HG03432 (cell line): Measurements from ENCODE around the gene PCP2.
"Not testable (repeated sequence)": the region's sequence is repeated elsewhere in the genome, so short reads cannot be mapped to it uniquely, and the experiment has no call there.

Experiments used
- ATAC-seq: cut with Tn5 transposase; IDR thresholded peaks from one replicate; pipeline ENCODE4 v1.9.1; 2021; ENCODE audit warnings: mild to moderate bottlenecking, moderate library complexity; ENCODE audit not compliant: unreplicated experiment

Gene PCP2

DNA sequence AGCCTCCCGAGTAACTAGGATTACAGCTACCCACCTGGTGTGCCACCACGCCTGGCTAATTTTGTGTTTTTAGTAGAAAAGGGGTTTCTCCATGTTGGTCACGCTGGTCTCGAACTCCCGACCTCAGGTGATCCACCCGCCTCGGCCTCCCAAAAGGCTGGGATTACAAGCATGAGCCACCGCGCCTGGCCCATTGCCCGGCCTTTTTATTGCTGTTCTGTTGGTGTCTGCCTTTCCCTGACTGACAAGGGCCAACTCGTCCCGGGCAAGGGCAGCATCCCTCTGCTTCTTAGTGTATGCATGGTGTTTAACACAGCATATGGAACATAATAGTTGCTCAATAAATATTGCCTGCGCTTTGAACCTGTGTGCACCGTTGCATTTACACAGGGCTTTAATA, 29.1 kb upstream of the PCP2 start:
- no peak for ATAC-seq

DNA sequence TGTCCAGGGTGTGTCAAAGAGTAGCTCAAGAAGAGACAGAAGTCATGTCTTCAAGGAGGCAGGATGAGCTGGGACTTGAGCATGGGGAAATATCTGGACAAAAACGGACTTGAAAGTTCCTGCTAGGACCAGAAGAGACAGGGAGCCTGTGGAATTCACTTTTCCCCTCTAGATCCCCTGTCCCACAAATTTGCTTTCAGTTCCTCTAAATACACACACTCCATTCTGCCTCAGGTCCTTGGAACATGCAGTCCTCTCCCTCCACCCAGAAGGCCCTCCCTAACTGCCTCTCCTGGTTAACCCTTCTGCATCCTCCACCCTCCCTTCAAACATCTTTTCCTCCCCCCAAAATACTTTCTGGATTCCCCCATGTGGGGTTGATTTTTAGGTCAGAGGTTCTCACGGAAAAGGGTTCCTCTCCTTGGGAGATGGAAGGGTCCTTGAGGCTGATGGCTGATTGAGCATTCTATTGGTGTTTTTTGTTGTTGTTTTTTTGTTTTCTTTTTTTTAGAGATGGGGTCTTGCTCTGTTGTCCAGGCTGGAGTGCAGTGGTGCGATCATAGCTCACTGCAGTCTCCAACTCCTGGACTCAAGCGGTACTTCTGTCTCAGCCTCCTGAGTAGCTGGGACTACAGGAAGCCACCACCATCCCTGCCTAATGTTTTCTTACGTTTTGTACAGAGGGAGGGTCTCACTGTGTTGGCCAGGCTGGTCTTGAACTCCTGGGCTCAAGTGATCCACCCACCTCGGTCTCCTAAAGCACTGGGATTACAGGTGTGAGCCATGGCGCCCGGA, 28.4 kb upstream of the PCP2 start:
- ATAC-seq, result no peak

DNA sequence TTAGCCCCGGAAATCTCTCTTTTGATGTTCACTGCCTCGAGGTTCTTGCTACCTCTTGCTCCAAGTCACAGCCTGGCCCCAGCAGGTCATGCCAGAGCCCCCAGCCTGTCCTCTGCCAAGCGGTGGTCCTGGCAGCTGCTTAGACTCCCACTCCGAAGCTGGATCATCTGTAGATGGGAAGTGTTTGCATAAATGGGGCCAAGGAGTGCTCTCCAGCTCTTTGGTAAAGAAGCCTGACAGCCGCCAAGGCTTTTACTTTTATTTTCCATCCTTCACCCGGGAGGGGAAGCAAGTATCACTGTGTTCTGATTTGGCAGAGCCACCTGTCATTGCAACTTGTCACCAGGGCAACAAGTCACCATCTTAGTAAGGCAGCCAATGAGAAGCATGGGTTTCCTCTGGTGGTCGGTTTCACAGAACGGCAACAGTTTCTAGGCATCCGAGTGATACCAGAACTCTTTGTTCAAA, 24.7 kb upstream of the PCP2 start:
- ATAC-seq, result peak; percentile 68

DNA sequence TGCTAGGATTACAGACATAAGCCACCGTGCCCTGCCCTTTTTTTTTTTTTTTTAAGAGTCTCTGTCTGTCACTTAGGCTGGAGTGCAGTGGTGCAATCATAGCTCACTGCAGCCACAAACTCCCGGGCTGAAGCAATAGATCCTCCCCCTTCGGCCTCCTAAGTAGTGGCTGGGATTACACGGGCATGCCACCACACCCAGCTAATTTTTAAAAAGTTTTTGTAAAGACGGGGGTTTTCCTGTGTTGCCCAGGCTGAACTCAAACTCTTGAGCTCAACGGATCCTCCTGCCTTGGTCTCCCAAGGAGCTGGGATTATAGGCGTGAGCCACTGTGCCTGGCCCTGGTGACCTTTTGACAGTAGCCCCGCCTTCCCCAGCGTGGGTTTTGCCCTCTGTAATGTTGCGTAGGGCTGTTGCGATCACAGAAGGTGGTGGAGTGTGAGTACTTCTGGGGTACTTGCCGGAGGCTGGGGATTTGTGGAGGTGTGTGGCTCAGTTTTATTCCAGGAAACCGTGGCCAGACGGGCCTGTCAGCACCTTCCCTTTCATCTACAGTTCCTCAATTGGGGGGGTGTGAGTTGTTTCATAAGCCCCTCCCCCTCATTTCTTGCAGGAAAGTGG, 23.7 kb upstream of the PCP2 start:
- no peak for ATAC-seq

DNA sequence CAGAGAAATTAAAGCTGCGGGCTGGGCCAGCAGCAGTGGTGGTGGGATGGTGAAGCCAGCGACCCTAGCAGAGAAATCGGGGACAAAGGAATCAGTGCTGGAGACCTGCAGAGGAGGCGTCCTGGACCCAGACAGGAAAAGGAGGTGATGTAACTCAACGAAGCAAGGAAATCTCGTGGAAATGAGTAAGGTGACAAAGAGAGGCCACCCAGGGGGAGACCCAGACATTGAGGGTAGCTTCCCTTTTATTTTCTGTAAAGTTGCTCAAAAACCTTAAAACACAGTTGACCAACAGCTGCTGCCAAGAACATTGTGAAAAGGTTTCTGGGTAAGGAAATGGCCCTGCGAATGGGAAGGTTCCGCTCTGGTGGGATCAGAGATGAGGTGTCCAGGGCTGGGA, 22.1 kb upstream of the PCP2 start:
- ATAC-seq, result no peak

DNA sequence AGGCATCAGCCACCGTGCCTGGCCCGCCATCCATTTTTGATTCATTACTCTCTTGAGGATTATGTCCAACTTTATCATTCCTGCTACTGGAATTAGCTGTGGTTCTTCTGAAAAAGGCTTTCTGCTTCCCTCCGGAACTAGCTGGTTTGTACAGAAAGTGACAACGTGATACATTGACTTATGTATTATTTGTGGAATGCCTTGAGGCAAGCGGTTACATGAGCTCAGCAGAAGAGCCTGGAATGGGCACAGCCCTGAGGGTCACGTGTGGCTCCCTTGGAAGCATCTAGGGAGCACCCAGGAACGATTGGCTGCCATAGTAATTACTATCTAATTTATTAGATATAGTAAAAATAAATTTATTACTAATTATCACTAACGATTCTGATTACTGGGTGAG, 20.9 kb upstream of the PCP2 start:
- no peak for ATAC-seq

DNA sequence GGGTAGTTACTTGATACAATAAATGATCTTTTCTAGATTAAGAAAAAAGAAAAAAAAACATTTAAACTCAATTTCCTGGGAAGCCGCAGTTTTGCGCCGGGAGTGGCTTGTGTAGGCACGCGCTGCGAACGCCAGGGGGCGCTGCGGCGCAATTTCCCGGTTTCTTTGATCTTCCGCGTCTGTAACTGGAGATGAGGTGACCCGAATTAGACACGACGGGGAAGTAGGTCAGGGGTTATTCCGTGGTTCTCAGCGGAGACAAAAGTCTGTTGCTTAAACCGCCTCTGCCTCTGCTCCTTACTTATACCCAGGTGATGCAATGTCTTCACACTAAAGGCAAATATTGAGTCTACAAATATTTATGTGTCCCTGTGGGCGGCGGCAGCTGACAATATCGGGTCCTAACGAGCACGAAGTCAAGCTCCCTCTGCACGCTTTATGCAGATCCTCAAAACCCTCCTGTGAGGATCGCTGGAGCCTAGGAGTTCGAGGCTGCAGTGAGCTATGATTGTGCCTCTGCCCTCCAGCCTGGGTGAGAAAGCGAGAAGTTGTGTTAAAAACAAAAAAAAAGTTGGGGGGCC, 18.6 kb upstream of the PCP2 start:
- no peak for ATAC-seq

DNA sequence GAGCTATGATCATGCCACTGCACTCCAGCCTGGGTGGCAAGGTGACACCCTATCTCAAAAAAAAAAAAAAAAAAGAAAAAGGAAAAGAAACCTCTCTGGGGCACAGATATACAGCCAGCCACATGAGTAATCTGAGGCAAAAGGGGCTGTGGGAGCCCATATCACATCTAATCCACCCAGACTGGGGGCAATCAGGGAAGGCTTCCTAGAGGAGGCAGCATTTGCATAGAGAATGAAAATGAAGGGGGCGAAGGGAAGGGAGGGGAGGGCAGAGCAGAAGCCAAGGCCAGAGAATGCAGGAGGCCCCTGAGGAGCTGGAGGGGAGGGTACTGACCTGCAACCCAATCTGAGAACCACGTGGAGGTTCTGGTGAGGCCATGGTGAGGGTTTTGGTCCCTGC, 16.6 kb upstream of the PCP2 start:
- ATAC-seq, result no peak

DNA sequence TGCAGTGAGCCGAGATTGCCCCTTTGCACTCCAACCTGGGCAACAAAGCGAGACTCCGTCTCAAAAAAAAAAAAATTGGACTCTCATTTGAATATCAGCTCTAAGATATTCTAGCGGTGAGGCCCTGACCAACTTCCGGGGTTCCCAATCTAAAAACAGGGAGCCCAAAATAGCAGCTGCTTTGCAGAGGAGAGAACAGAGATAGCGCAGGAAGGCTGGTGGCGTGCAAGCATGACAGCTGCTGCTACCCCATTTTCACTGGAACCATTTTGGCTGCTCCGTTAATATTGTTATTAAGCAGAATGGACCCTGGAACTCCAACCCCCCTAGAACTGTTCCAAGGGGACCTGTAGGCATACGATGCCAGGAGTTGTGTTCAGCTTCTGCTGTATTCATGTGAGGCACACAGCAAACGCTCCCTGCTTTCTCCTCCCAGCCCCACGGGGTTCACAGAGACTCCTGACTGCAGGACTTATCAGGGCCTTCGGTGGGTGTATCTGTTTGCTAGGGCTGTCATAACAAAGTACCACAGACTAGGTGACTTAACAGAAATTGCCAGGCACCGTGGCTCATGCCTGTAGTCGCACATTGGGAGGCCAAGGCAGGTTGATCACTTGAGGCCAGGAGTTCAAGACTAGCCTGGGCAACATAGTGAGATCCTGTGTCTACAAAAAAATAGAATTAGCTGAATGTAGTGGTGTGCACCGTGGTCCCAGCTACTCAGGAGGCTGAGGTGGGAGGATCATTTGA, 14.9 kb upstream of the PCP2 start:
- no peak for ATAC-seq

DNA sequence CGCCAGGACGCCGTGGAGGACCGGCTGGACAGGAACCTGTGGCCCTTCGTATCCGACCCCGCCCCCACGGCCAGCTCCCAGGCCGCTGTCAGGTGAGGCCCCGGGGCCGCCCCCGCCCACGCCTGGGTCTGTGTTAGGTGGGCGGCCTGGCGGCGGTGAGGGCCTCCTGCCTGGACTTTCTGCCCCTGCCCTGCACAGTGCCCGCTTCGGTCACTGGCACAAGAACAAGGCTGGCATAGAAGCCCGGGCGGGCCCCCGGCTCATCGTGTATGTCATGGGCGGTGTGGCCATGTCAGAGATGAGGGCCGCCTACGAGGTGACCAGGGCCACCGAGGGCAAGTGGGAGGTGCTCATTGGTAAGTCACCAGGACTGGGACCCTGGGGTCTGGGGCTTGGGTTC, 13.6 kb upstream of the PCP2 start:
- no peak for ATAC-seq

DNA sequence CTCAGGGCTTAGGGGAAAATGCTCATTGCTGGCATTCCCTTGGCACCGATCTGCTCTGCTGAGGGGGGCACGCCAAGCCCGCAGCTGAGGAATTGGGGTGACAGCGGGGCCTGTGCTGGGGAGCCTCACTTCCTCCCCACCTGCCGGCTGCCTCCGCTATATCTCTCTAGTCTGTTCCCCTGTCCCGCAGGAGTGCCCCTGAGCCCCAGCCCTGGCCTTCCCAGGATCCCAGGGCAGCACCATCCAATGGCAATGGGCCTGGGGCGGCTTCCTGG, 12.8 kb upstream of the PCP2 start:
- no peak for ATAC-seq

DNA sequence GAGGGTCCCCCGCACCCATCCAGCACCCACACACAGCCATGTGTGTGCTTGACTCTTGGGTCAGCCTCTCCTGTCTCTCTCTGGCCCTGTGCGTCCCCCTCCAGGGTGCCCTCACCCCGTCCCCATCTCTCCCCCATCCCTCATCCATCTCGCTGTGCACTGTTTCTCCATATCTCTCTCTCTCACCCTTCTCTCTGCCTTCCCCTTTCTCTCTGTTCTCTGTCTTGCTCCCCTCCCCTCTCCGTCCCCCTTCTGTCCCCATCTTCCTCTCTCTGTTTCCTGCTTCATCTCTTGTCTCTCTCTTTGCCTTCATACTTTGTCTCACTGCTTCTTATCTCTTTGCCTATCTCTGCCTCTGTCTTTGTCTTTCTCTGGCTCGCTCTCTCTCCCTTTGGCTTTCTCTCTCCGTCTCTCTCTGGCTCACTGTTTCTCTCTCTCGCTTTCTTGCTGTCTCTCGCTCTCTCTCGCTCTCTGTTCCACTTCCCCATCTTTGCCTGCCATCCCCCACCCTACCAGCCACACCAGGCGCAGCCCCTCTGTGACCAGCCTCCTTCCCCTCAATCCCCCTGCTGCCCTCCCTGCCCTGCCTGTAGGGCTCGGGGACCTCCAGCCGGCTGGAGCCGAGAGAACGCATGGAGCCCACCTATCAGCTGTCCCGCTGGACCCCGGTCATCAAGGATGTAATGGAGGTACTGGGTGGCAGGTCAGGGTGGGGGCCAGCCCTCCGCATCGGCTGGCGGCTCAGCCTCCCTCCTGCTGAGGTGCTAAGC, 12.3 kb upstream of the PCP2 start:
- ATAC-seq, result no peak

DNA sequence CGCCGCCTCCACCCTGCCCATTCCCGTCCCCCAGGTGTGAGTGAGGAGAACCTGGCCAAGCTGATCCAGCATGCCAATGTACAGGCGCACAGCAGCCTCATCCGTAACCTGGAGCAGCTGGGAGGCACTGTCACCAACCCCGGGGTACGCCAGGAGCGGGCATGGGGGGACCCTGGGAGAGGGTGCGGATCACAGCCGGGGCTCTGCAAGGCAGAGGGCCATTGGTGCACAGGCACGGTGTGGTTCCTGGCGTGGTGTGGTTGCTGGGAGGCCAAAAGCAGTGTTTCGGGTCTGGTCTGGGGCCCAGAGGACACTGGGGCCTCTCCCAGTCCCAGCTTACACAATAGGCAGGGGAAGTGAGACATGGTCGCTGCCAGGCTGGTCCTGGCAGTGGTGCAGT, 11.6 kb upstream of the PCP2 start:
- no peak for ATAC-seq

DNA sequence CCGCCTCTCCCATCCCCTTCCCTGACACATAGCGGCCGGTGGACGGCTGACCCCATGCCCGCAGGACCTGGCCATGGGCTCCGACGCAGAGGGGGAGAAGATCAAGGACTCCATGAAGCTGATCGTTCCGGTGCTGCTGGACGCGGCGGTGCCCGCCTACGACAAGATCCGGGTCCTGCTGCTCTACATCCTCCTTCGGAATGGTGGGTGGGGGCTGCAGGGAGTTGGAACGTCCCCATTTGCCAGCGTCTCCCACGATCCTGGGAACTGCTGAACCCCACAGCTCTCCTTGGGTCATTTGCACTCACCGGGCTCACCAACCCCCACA, 11.0 kb upstream of the PCP2 start:
- ATAC-seq, result no peak

DNA sequence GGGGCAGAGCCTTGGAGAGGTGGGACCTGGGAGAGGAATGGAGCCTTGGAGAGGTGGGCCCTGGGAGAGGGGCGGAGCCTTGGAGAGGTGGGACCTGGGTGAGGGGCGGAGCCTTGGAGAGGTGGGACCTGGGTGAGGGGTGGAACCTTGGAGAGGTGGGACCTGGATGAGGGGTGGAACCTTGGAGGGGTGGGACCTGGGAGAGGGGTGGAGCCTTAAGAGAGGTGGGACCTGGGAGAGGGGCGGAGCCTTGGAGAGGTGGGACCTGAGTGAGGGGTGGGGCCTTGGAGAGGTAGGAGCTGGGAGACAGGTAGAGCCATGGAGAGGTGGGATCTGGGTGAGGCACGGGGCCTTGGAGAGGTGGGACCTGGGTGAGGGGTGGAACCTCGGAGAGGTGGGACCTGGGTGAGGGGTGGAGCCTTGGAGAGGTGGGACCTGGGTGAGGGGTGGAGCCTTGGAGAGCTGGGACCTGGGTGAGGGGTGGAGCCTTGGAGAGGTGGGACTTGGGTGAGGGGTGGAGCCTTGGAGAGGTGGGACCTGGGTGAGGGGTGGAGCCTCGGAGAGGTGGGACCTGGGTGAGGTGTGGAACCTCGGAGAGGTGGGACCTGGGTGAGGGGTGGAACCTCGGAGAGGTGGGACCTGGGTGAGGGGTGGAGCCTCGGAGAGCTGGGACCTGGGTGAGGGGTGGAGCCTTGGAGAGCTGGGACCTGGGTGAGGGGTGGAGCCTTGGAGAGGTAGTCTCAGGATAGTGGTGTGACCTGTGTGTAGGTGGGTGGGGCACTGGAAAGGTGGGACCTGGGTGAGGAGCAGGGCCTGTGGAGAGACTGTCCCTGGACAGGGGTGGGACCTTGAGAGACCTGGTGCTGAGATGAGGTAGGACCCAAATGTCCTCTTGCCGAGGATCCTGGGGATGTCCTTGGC, 10.4 kb upstream of the PCP2 start:
- ATAC-seq, result not testable (repeated sequence)

DNA sequence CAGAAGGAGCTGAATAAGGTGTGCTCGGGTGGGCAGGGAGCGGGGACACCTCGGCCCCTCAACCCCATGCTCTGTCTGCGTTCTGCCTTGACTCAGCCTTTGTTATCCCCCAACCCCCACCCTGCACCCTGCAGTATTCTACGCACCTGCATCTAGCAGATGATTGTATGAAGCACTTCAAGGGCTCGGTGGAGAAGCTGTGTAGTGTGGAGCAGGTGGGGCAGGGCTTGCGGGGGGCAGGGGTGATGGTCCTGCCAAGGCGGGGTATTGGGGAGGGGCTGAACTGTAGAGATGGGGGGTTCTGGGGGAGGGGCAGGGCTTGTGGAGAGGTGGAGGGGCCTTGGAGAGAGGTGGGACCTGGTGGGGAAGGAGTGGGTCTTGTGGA, 9.5 kb upstream of the PCP2 start:
- no peak for ATAC-seq

DNA sequence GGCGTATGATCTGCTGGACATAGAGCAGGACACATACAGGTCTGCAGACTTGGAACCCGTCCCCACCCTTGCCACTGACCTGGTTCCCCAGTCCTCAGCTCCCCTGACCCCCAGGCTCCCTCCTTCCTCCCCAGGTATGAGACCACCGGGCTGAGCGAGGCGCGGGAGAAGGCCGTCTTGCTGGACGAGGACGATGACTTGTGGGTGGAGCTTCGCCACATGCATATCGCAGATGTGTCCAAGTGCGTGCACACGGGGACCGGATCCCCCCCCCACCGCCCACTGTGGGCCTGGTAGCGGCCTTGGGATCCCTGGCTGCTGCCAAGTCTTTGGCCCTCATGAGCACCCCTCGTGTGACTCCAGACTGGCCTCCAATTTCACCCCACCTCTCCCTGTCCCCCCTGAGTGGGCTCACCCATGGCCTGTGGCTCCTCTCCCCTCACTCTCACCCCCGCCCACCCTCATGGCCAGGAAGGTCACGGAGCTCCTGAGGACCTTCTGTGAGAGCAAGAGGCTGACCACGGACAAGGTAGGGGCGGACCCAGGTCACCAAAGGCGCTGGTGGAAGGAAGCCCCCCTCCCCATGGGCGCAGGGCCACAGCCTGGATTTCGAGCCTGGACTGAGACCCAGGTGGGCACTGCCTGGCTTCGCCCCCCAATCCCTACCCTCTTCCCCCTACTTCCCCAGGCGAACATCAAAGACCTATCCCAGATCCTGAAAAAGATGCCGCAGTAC, 8.9 kb upstream of the PCP2 start:
- no peak for ATAC-seq

DNA sequence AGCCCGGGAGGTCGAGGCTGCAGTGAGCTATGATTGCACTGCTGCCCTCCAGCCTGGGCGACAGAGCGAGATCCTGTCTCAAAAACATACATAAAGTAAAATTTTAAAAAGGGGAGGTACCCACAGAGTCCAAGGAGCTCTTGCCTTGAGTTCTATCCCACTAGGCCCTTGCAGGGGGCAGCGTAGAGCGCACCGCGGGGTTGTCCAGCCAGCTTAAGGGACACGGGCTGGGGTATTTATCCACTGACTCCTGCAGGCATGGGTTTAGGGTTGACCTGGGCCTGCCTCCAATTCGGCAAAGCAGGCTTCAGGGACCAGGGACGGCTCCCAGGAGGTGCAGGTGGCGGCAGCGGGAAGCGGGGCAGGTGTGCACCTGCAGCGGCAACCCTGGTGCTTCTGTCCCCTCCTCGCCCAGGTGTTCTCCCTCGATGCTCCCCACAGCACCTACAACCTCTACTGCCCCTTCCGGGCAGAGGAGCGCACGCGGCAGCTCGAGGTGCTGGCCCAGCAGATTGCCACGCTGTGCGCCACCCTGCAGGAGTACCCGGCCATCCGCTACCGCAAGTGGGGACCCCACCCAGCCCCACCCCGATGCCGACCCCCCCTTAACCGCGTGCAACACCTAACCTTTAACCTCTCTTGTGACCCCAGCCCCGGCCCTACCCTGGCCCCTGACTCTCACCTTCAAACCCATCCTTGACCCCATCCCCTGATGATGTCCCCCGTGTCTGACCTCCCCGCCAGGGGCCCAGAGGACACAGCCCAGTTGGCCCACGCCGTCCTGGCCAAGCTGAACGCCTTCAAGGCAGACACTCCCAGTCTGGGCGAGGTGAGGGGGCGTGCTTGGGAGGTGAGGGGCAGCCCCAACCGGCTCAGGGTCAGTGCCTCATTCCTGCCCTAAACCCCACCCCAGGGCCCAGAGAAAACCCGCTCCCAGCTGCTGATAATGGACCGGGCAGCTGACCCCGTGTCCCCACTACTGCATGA, 8.1 kb upstream of the PCP2 start:
- ATAC-seq, result no peak
